K562 (cell line): ENCODE measurements around the gene FILIP1L. TPM values are rescaled to one million over a fixed set of nuclear protein-coding genes. Genes with fewer than 3 reads are reported as not detected.

Experiments
- ATAC-seq: fragments of 200-7000 bp; cut with Tn5 transposase; 3 replicates; pipeline ENCODE4 v1.9.1; 2020; ENCODE audit warnings: moderate library complexity
- BruUV-seq: library from RNA; stranded (reverse); fragments of 400-500 nt; replicated peaks from 2 replicates; lab custom pipeline; 2021; lab: Mats Ljungman, UMichigan
- CTCF ChIA-PET: fragments of 300-600 bp; formaldehyde crosslinking; extraction: SDS; loops from one replicate; lab custom pipeline; 2021; ENCODE audit warnings: low intra/inter-chr PET ratio; lab: Yijun Ruan, JAX
- POLR2A ChIA-PET: fragments of 300-600, 350-650 bp; sonication (Branson Sonifier 250); formaldehyde crosslinking; extraction: SDS; loops from one replicate; lab custom pipeline; 2021; ENCODE audit warnings: antibody characterized with exemption, inconsistent platforms; lab: Yijun Ruan, JAX
- DNase-seq, 4 experiments: peaks; one replicate each; pipeline versions ENCODE4 v3.0.0 to v3.0.0-alpha.2; 2011 to 2018; ENCODE audit warnings: low spot score in 3 of 4, mixed read lengths in 3 of 4; ENCODE audit errors: extremely low read depth in 1 of 4
- FAIRE-seq: peaks from 2 replicates; lab custom pipeline; 2011; peaks lifted over from hg19 to GRCh38; lab: Jason Lieb, UNC
- H2AFZ ChIP-seq: 2 replicates; pipeline ENCODE4 v1.6.0; 2011; ENCODE audit warnings: low read depth, low read length, control low read depth, inconsistent platforms
- H3K27ac ChIP-seq: fragments of 200-600 bp; 3 replicates; pipeline ENCODE4 v1.8.0; 2011; ENCODE audit warnings: low read depth, mild to moderate bottlenecking, control low read depth, inconsistent platforms, low read length, moderate library complexity, mixed read lengths; ENCODE audit errors: extremely low read depth
- H3K27me3 ChIP-seq, 2 experiments: fragments of 300-600 bp in 1 of 2; 2 replicates in 1 of 2; 3 replicates in 1 of 2; pipeline versions ENCODE4 v1.6.0 to v1.8.0; 2011; ENCODE audit warnings: inconsistent platforms in 2 of 2, low read length in 2 of 2, mild to moderate bottlenecking in 1 of 2, mixed read lengths in 1 of 2, moderate library complexity in 1 of 2; ENCODE audit not compliant: control insufficient read depth in 2 of 2, insufficient read depth in 2 of 2
- H3K36me3 ChIP-seq: fragments of 300-600 bp; 3 replicates; pipeline ENCODE4 v1.8.0; 2011; ENCODE audit warnings: mild to moderate bottlenecking, low read length, inconsistent platforms; ENCODE audit not compliant: control insufficient read depth, insufficient read depth
- H3K4me1 ChIP-seq, 2 experiments: fragments of 200-600 bp in 1 of 2; replicated peaks in 1 of 2; 2 replicates in 1 of 2; 3 replicates in 1 of 2; pipeline versions ENCODE4 v1.5.1 to v1.8.0; 2011; ENCODE audit warnings: inconsistent platforms in 2 of 2, low read length in 2 of 2, mild to moderate bottlenecking in 1 of 2, mixed read lengths in 1 of 2, moderate library complexity in 1 of 2; ENCODE audit not compliant: control insufficient read depth in 2 of 2, insufficient read depth in 2 of 2
- H3K4me2 ChIP-seq: 2 replicates; pipeline ENCODE4 v1.6.1; 2011; ENCODE audit warnings: low read length, control low read depth, inconsistent platforms, mixed read lengths; ENCODE audit not compliant: insufficient read depth
- H3K4me3 ChIP-seq: fragments of 200-600 bp; sonication (generic), shearing (Covaris generic); 2 replicates; pipeline ENCODE4 v1.5.1; 2016; ENCODE audit warnings: control low read depth, inconsistent platforms
- H3K79me2 ChIP-seq: fragments of 200-600 bp; 3 replicates; pipeline ENCODE4 v1.8.0; 2011; ENCODE audit warnings: low read length, inconsistent platforms; ENCODE audit not compliant: control insufficient read depth, insufficient read depth
- H3K9ac ChIP-seq, 2 experiments: 2 replicates each; pipeline versions ENCODE4 v1.6.0 to v1.6.1; 2011; ENCODE audit warnings: low read depth in 2 of 2, low read length in 2 of 2, control low read depth in 1 of 2, inconsistent platforms in 1 of 2, mild to moderate bottlenecking in 1 of 2, mixed read lengths in 1 of 2; ENCODE audit not compliant: insufficient read depth in 1 of 2
- H3K9me1 ChIP-seq: one replicate; pipeline ENCODE4 v1.6.0; 2011; ENCODE audit warnings: inconsistent platforms, mild to moderate bottlenecking, low read length, moderate library complexity; ENCODE audit not compliant: control insufficient read depth, insufficient read depth
- H3K9me3 ChIP-seq: replicated peaks from 2 replicates; pipeline ENCODE4 v1.5.1; 2011; ENCODE audit warnings: low read depth, low read length, inconsistent platforms; ENCODE audit not compliant: control insufficient read depth, insufficient read depth
- H4K20me1 ChIP-seq: replicated peaks from 2 replicates; pipeline ENCODE4 v1.6.1; 2011; ENCODE audit warnings: low read length, inconsistent platforms, mixed read lengths; ENCODE audit not compliant: control insufficient read depth, insufficient read depth
- E2F8 ChIP-seq: fragments of 450-650 bp; IDR thresholded peaks from 2 replicates; pipeline ENCODE4 v1.7.1; 2018; ENCODE audit warnings: mild to moderate bottlenecking, low read depth; ENCODE audit not compliant: partially characterized antibody
- WGBS: fragments of 100-300 bp; shearing (Covaris generic); methylation state at CpG from one replicate; pipeline ENCODE4 v1.1.6; 2016; ENCODE audit warnings: low coverage, mixed read lengths; ENCODE audit not compliant: insufficient coverage; ENCODE audit errors: missing lambda C conversion rate; 5-methylcytosine and 5-hydroxymethylcytosine counted together
- in situ Hi-C: fragments of 300-500 bp; cut with MboI; formaldehyde crosslinking; loops from 4 replicates; pipeline ENCODE4 v1.15.0; 2018; ENCODE audit warnings: inconsistent platforms, mixed read lengths
- intact Hi-C: fragments of 100-400 bp; cut with micrococcal nuclease; formaldehyde crosslinking; loops from 2 replicates; pipeline ENCODE4 v1.14.2; 2022
- polyA plus RNA-seq, 8 experiments: library from polyadenylated mRNA; depleted of rRNA in 4 of 8; stranded (reverse) in 5 of 8; unstranded in 3 of 8; fragments of >200 nt; fragmentation: Nextera tagmentation in 2 of 8; fragmentation: Illumina TruSeq in 1 of 8; extraction: Ambion mirVana in 2 of 8; extraction: Trizol in 1 of 8; gene quantifications; 2 replicates each; pipeline versions ENCODE4 v1.2.1 to v1.2.3, GENCODE V29; 2011 to 2014; ENCODE audit warnings: inconsistent platforms in 1 of 8, missing spikeins in 1 of 8
- total RNA-seq, 7 experiments: library from RNA; depleted of rRNA in 6 of 7; stranded (reverse); fragments of >200 nt in 6 of 7; fragmentation: Illumina TruSeq in 2 of 7; extraction: Trizol in 2 of 7; gene quantifications; 2 replicates each; pipeline versions ENCODE4 v1.2.1 to v1.2.3, GENCODE V29; 2011 to 2021; ENCODE audit warnings: low replicate concordance in 1 of 7
- TF ChIP-seq, protein P1 (sequence below), 2 experiments: fragments of 450-650 bp; formaldehyde crosslinking in 1 of 2; IDR thresholded peaks; 2 replicates each; pipeline versions ENCODE4 v1.4.0 to v1.6.1; 2014 to 2020; ENCODE audit warnings: mild to moderate bottlenecking in 2 of 2, borderline replicate concordance in 1 of 2, low read depth in 1 of 2

FILIP1L gene
- total and polyA plus RNA-seq, 9 of the 15 experiments (the other 6 are each of a cell fraction or from before 2014, with no cell fraction given), result 0.50 to 2.1 (median 1.1) TPM

GRCh38 chr3:100042166-100042981, 71.9 kb downstream of the FILIP1L start:
- TF ChIP-seq, protein P1, sequence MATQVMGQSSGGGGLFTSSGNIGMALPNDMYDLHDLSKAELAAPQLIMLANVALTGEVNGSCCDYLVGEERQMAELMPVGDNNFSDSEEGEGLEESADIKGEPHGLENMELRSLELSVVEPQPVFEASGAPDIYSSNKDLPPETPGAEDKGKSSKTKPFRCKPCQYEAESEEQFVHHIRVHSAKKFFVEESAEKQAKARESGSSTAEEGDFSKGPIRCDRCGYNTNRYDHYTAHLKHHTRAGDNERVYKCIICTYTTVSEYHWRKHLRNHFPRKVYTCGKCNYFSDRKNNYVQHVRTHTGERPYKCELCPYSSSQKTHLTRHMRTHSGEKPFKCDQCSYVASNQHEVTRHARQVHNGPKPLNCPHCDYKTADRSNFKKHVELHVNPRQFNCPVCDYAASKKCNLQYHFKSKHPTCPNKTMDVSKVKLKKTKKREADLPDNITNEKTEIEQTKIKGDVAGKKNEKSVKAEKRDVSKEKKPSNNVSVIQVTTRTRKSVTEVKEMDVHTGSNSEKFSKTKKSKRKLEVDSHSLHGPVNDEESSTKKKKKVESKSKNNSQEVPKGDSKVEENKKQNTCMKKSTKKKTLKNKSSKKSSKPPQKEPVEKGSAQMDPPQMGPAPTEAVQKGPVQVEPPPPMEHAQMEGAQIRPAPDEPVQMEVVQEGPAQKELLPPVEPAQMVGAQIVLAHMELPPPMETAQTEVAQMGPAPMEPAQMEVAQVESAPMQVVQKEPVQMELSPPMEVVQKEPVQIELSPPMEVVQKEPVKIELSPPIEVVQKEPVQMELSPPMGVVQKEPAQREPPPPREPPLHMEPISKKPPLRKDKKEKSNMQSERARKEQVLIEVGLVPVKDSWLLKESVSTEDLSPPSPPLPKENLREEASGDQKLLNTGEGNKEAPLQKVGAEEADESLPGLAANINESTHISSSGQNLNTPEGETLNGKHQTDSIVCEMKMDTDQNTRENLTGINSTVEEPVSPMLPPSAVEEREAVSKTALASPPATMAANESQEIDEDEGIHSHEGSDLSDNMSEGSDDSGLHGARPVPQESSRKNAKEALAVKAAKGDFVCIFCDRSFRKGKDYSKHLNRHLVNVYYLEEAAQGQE (IDR thresholded peaks at IDR 0.05; ENCODE audit: borderline replicate concordance), result peak; percentile 22; the same call in 1 of the 2 replicates
- TF ChIP-seq, protein P1 (CRISPR knock-in tag; IDR thresholded peaks at IDR 0.05; ENCODE audit: low read depth), result no peak
- no peak for TF ChIP-seq E2F8
- H3K27me3 ChIP-seq, result no peaks in the 10 kb centered on the region
- no peaks in the 10 kb centered on the region for H3K9me1 ChIP-seq
- H3K4me2 ChIP-seq, result no peak overlapping the region
- no TSS peak for BruUV-seq
- no peak overlapping the region for H3K27ac ChIP-seq
- H3K36me3 ChIP-seq, result no peaks in the 10 kb centered on the region
- DNase-seq (no peak), FAIRE-seq (no peak), ATAC-seq (no peak)
- no peak overlapping the region for H3K4me3 ChIP-seq
- intact Hi-C loops (no loop called here), in situ Hi-C loops (no loop called here)
- H3K9ac ChIP-seq, result no peak overlapping the region
- no peak overlapping the region for H2AFZ ChIP-seq
- no peaks in the 10 kb centered on the region for H4K20me1 ChIP-seq
- 63% methylated on average over 6 of the region's 6 CpGs for WGBS
- ChIA-PET CTCF (no interaction called here), POLR2A (interaction anchor here (1.6 to 2.0 kb wide), 2 partner anchors 12 to 13 kb away, joined by 3 to 6 read pairs; no protein-coding TSS in a partner anchor)
- H3K9me3 ChIP-seq, result no peaks in the 10 kb centered on the region
- no peaks in the 10 kb centered on the region for H3K79me2 ChIP-seq
- no peaks in the 10 kb centered on the region for H3K4me1 ChIP-seq
